Measurements from ENCODE around the gene OR4D1.

- no peak for TF ChIP-seq CTCF (IDR thresholded peaks at IDR 0.05; ENCODE audit: borderline replicate concordance, extremely low read depth, low read length, poor library complexity, severe bottlenecking)
- TF ChIP-seq EZH2 (IDR thresholded peaks at IDR 0.05; ENCODE audit: borderline replicate concordance, low read depth, low read length, severe bottlenecking), result no peak
Measured at GRCh38 chr17:58166682-58167081, 18.5 kb downstream of the OR4D1 start, which contains the start of gene OR4D2.
